ENCODE data around the gene PHF8. TPM values are rescaled to one million over a fixed set of nuclear protein-coding genes. Genes with fewer than 3 reads are reported as not detected.

PHF8 gene
- total RNA-seq, 4 donors from 2014 or later = 18.5 to 28.7 (median 22.8) TPM

DNA sequence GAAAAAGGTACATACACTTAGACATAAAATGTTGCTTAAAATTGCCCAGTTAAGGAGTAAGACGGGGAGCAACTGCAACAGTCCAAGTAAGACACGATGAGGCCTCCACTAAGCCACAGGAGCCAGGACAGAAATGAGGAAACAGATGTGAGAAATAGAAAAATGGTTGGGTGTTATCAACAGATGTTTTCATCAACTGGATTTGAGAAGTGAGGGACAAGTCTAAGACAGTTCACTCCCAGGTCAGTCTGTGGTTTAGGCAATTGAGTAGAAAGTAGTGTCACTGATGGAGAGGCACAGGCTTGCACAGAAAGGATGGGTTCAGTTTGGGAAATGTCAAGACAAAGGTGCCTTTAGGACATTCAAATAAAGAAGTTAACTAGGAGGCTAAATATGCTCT is 23.5 kb upstream of the PHF8 start:
- Histone ChIP-seq H3K27ac (replicated peaks in 1 of 4) (no peak overlapping the region), H3K27me3 (no peaks in the 10 kb centered on the region), H3K9me3 (no peaks in the 10 kb centered on the region), H3K36me3 (peaks cover 0 to 13% (median 0%) of the 10 kb centered on the region in 4 donors), H3K4me1 (no peaks in the 10 kb centered on the region), H3K4me3 (no peak overlapping the region)
- DNase-seq (ENCODE audit: extremely low spot score) = no peak
- no peak for TF ChIP-seq POLR2AphosphoS5 (IDR thresholded peaks at IDR 0.05)
- no peak for TF ChIP-seq POLR2A (IDR thresholded peaks at IDR 0.05; ENCODE audit: low read depth)
- TF ChIP-seq, protein P1, sequence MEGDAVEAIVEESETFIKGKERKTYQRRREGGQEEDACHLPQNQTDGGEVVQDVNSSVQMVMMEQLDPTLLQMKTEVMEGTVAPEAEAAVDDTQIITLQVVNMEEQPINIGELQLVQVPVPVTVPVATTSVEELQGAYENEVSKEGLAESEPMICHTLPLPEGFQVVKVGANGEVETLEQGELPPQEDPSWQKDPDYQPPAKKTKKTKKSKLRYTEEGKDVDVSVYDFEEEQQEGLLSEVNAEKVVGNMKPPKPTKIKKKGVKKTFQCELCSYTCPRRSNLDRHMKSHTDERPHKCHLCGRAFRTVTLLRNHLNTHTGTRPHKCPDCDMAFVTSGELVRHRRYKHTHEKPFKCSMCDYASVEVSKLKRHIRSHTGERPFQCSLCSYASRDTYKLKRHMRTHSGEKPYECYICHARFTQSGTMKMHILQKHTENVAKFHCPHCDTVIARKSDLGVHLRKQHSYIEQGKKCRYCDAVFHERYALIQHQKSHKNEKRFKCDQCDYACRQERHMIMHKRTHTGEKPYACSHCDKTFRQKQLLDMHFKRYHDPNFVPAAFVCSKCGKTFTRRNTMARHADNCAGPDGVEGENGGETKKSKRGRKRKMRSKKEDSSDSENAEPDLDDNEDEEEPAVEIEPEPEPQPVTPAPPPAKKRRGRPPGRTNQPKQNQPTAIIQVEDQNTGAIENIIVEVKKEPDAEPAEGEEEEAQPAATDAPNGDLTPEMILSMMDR (IDR thresholded peaks at IDR 0.05) = no peak
- TF ChIP-seq EP300 (IDR thresholded peaks at IDR 0.05) = no peak
- intact Hi-C loops (cut with DNase I) = no loop called here
- 70% methylated on average over 2 of the region's 2 CpGs for WGBS

DNA sequence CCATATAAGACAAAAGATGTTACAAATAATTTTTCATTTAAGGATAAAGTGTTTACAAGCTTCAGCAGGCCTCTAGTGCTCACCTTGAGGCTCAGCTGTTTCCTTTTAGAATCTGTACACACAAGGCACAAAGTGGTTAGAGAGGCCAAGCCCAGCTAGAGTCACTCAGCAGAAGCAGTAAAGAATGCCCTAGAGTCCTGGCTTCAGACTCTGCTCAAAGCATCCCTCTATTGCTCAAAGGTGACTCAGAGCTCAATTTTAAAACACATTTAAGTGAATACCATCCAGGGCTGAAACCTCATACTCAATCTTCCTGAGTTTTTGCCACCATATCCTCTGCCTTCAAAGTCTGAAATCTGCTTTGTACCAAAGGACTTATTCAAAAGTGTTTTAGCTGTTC is 22.6 kb upstream of the PHF8 start:
- H3K27me3 ChIP-seq = no peaks in the 10 kb centered on the region

DNA sequence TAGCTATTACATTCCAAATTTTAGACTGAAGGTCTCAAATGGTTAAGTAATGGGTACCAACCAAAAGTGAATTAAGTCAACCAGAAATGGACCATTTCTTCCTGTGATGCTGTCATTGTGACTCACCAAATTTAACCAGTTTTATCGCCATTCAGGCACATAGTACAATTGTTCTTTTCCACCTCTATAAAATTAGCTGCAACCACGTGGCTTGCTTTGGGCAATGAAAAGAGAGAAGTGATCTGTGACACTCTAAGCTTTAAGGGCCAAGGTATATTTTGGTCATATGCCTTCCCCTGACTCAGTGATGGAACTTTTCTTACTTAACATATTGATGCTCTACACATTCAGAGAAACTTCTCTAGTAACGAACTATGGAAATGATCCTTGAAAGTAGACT is 20.3 kb upstream of the PHF8 start:
- H3K36me3 ChIP-seq = no peaks in the 10 kb centered on the region

More for the DNA sequence above, 22.6 kb upstream of the PHF8 start:
- no peak for DNase-seq (ENCODE audit: extremely low spot score)
- TF ChIP-seq EP300 (IDR thresholded peaks at IDR 0.05) = no peak
- TF ChIP-seq, protein P1 (IDR thresholded peaks at IDR 0.05) = no peak
- no peak for TF ChIP-seq POLR2A (IDR thresholded peaks at IDR 0.05; ENCODE audit: low read depth)
- TF ChIP-seq POLR2AphosphoS5 (IDR thresholded peaks at IDR 0.05) = no peak
- H3K4me1 ChIP-seq = no peaks in the 10 kb centered on the region
- no peaks in the 10 kb centered on the region for H3K9me3 ChIP-seq
- no peak overlapping the region for H3K4me3 ChIP-seq
- intact Hi-C loops (cut with DNase I) = no loop called here
- H3K36me3 ChIP-seq = peaks cover 0 to 9% (median 0%) of the 10 kb centered on the region in 4 donors
- H3K27ac ChIP-seq (replicated peaks in 1 of 4) = no peak overlapping the region

DNA sequence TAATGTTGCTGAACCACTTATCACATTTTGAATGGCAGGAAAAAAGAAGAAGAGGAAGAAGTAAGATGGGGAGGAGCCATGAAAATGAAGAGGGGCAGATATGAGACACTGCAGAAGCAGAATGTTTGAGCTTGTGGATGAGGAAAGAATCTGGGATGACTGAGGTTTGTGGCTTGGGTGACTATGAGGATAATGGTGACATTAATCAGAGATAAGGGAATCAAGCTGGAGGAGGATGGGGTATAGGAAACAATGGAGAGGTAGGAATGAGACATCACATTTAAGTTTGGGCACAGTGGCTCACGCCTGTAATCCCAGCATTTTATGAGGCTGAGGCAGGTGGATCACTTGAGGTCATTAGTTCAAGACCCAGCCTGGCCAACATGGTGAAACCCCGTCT is 19.1 kb upstream of the PHF8 start:
- no peaks in the 10 kb centered on the region for H3K36me3 ChIP-seq
- H3K27me3 ChIP-seq = no peaks in the 10 kb centered on the region
- DNase-seq (ENCODE audit: extremely low spot score) = no peak
- 79% methylated on average over 2 of the region's 2 CpGs for WGBS
- no peak overlapping the region for H3K4me3 ChIP-seq
- intact Hi-C loops (cut with DNase I) = no loop called here
- TF ChIP-seq POLR2AphosphoS5 (IDR thresholded peaks at IDR 0.05) = no peak
- TF ChIP-seq POLR2A (IDR thresholded peaks at IDR 0.05; ENCODE audit: low read depth) = no peak
- TF ChIP-seq EP300 (IDR thresholded peaks at IDR 0.05) = no peak
- TF ChIP-seq, protein P1 (IDR thresholded peaks at IDR 0.05) = no peak
- H3K4me1 ChIP-seq = no peaks in the 10 kb centered on the region
- H3K27ac ChIP-seq (replicated peaks in 1 of 4) = no peak overlapping the region
- H3K9me3 ChIP-seq = no peaks in the 10 kb centered on the region

More for the DNA sequence above, 20.3 kb upstream of the PHF8 start:
- WGBS = 85% methylated on average over 3 of the region's 3 CpGs
- Histone ChIP-seq H3K27me3 (no peaks in the 10 kb centered on the region), H3K4me3 (no peak overlapping the region), H3K27ac (replicated peaks in 1 of 4) (no peak overlapping the region), H3K4me1 (no peaks in the 10 kb centered on the region), H3K9me3 (no peaks in the 10 kb centered on the region)
- intact Hi-C loops (cut with DNase I) = no loop called here
- DNase-seq (ENCODE audit: extremely low spot score) = no peak
- TF ChIP-seq POLR2AphosphoS5 (IDR thresholded peaks at IDR 0.05) (no peak), POLR2A (IDR thresholded peaks at IDR 0.05; ENCODE audit: low read depth) (no peak), EP300 (IDR thresholded peaks at IDR 0.05) (no peak)
- TF ChIP-seq, protein P1 (IDR thresholded peaks at IDR 0.05) = no peak

DNA sequence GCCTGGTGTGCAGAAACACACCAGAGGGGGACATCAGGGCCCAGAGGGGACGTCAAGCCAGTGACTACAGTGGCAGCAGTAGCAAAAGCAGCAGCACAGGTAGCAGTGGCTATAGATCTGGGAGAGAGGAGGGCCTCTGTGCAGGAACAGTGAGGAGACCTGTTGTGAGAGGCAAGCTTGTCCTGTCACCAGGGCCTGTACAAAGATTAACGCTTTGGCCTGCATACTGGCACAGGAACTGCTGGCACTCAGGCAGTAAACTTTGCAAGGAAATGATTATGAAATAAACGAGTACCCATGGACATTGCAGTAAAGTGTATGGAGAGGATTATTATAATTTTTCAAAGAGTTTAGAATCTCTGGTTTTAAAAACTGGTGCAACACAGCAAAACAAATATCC is 5.5 kb upstream of the PHF8 start:
- intact Hi-C loops (cut with DNase I) = loop anchor here (10.0 kb wide), 2 partner anchors 135 to 595 kb away; partner anchors contain the start of gene FAM120C

More for the DNA sequence above, 5.5 kb upstream of the PHF8 start:
- 33% methylated on average over 2 of the region's 3 CpGs for WGBS
- DNase-seq (ENCODE audit: extremely low spot score) = no peak
- Histone ChIP-seq H3K9me3 (peaks cover 0 to 11% (median 0%) of the 10 kb centered on the region in 4 donors), H3K4me1 (peaks cover 0 to 8% (median 6%) of the 10 kb centered on the region in 4 donors), H3K4me3 (no peak overlapping the region), H3K27me3 (no peaks in the 10 kb centered on the region), H3K27ac (replicated peaks in 1 of 4) (no peak overlapping the region), H3K36me3 (no peaks in the 10 kb centered on the region)
- TF ChIP-seq POLR2AphosphoS5 (IDR thresholded peaks at IDR 0.05) = no peak
- TF ChIP-seq EP300 (IDR thresholded peaks at IDR 0.05) = no peak
- TF ChIP-seq, protein P1 (IDR thresholded peaks at IDR 0.05) = no peak
- TF ChIP-seq POLR2A (IDR thresholded peaks at IDR 0.05; ENCODE audit: low read depth) = no peak
